GM12878 (cell line): Measurements from ENCODE around the gene CLBA1. TPM values are rescaled to one million over a fixed set of nuclear protein-coding genes. Genes with fewer than 3 reads are reported as not detected.

Source experiments
- ATAC-seq: fragments of 200-7000 bp; cut with Tn5 transposase; 3 replicates; pipeline ENCODE4 v1.9.1; 2020; ENCODE audit warnings: mild to moderate bottlenecking, moderate library complexity
- BruUV-seq: library from RNA; stranded (reverse); fragments of 400-500 nt; replicated peaks from 2 replicates; lab custom pipeline; 2021; lab: Mats Ljungman, UMichigan
- CTCF ChIA-PET: fragments of 300-600 bp; sonication (Branson Sonifier 250); formaldehyde crosslinking; extraction: SDS; loops from one replicate; lab custom pipeline; 2021; ENCODE audit warnings: inconsistent platforms; lab: Yijun Ruan, JAX
- POLR2A ChIA-PET: fragments of 350-600 bp; formaldehyde crosslinking; extraction: SDS; loops from one replicate; lab custom pipeline; 2021; ENCODE audit warnings: inconsistent platforms; lab: Charles Lee
- RAD21 ChIA-PET: fragments of 300-600 bp; sonication (Branson Sonifier 250); formaldehyde crosslinking; loops from one replicate; lab custom pipeline; 2023; ENCODE audit warnings: antibody characterized with exemption; ENCODE audit not compliant: unreplicated experiment; lab: Charles Lee
- SMC1A ChIA-PET: fragments of 300-600 bp; sonication (Branson Sonifier 250); formaldehyde crosslinking; loops from one replicate; lab custom pipeline; 2023; ENCODE audit not compliant: unreplicated experiment, uncharacterized antibody; lab: Charles Lee
- DNase-seq: peaks from one replicate; pipeline ENCODE4 v3.0.0-alpha.2; 2011; ENCODE audit warnings: low read depth, low spot score
- FAIRE-seq: peaks from 3 replicates; lab custom pipeline; 2011; peaks lifted over from hg19 to GRCh38; lab: Jason Lieb, UNC
- H2AFZ ChIP-seq: 2 replicates; pipeline ENCODE4 v1.6.0; 2011; ENCODE audit warnings: low read depth, low read length, control low read depth; ENCODE audit not compliant: control insufficient read depth
- H3K27ac ChIP-seq: 2 replicates; pipeline ENCODE4 v1.5.1; 2011; ENCODE audit warnings: control low read depth; ENCODE audit not compliant: control insufficient read depth, insufficient read depth
- H3K27me3 ChIP-seq, 2 experiments: replicated peaks in 1 of 2; 2 replicates each; pipeline versions ENCODE4 v1.6.0 to v1.6.1; 2011; ENCODE audit warnings: low read length in 1 of 2; ENCODE audit not compliant: control insufficient read depth in 2 of 2, insufficient read depth in 2 of 2
- H3K36me3 ChIP-seq, 2 experiments: 2 replicates each; pipeline ENCODE4 v1.5.1; 2011; ENCODE audit warnings: low read length in 1 of 2; ENCODE audit not compliant: control insufficient read depth in 2 of 2, insufficient read depth in 2 of 2
- H3K4me1 ChIP-seq: 2 replicates; pipeline ENCODE4 v1.6.1; 2011; ENCODE audit warnings: mild to moderate bottlenecking, low read length, moderate library complexity, mixed read lengths; ENCODE audit not compliant: control insufficient read depth, insufficient read depth
- H3K4me2 ChIP-seq: 2 replicates; pipeline ENCODE4 v1.6.0; 2011; ENCODE audit warnings: control low read depth; ENCODE audit not compliant: control insufficient read depth, insufficient read depth
- H3K4me3 ChIP-seq: fragments of 200-600 bp; sonication (generic); 2 replicates; pipeline ENCODE4 v1.5.1; 2016
- H3K79me2 ChIP-seq: 2 replicates; pipeline ENCODE4 v1.6.0; 2011; ENCODE audit warnings: low read length; ENCODE audit not compliant: control insufficient read depth, insufficient read depth
- H3K9ac ChIP-seq: 2 replicates; pipeline ENCODE4 v1.8.0; 2011; ENCODE audit warnings: low read length, control low read depth, mixed read lengths; ENCODE audit not compliant: control insufficient read depth, insufficient read depth
- H3K9me3 ChIP-seq: replicated peaks from 3 replicates; pipeline ENCODE4 v1.5.1; 2011; ENCODE audit warnings: mild to moderate bottlenecking, low read length; ENCODE audit not compliant: control insufficient read depth, insufficient read depth
- H4K20me1 ChIP-seq: 2 replicates; pipeline ENCODE4 v1.6.0; 2011; ENCODE audit not compliant: control insufficient read depth, insufficient read depth
- FOXK2 ChIP-seq: fragments of 450-650 bp; IDR thresholded peaks from 2 replicates; pipeline ENCODE4 v1.6.1; 2017; ENCODE audit warnings: mild to moderate bottlenecking, moderate library complexity
- HDGF ChIP-seq: fragments of 450-650 bp; IDR thresholded peaks from 2 replicates; pipeline ENCODE4 v1.6.1; 2016; ENCODE audit warnings: antibody characterized with exemption
- IRF4 ChIP-seq: IDR thresholded peaks from 2 replicates; pipeline ENCODE4 v1.6.1; 2011; ENCODE audit warnings: low read depth, low read length
- JUND ChIP-seq: IDR thresholded peaks from 2 replicates; pipeline ENCODE4 v1.6.1; 2012; ENCODE audit warnings: low read depth, mild to moderate bottlenecking, low read length, improper control_type of control experiment, moderate library complexity
- MTA2 ChIP-seq: fragments of 450-650 bp; IDR thresholded peaks from 2 replicates; pipeline ENCODE4 v1.6.1; 2016; ENCODE audit warnings: low read depth, mild to moderate bottlenecking, moderate library complexity
- SMAD1 ChIP-seq: fragments of 450-650 bp; IDR thresholded peaks from 2 replicates; pipeline ENCODE4 v1.6.1; 2018; ENCODE audit warnings: mild to moderate bottlenecking, low read depth; ENCODE audit not compliant: partially characterized antibody
- SP1 ChIP-seq: IDR thresholded peaks from one replicate; pipeline ENCODE4 v1.6.1; 2011; ENCODE audit warnings: low read depth, low read length
- TCF7 ChIP-seq: IDR thresholded peaks from 2 replicates; pipeline ENCODE4 v1.6.1; 2014; ENCODE audit warnings: antibody characterized with exemption, borderline replicate concordance
- YY1 ChIP-seq: IDR thresholded peaks from 2 replicates; pipeline ENCODE4 v1.6.1; 2011; ENCODE audit warnings: low read depth, mild to moderate bottlenecking, low read length
- WGBS: methylation state at CpG from one replicate; pipeline ENCODE4 v1.1.6; 2016; ENCODE audit warnings: low lambda C conversion rate; ENCODE audit not compliant: insufficient replicate concordance, insufficient coverage; ENCODE audit errors: missing lambda C conversion rate; 5-methylcytosine and 5-hydroxymethylcytosine counted together
- in situ Hi-C: fragments of 300-500 bp; cut with MboI; formaldehyde crosslinking; loops from 9 replicates; pipeline ENCODE4 v1.14.3; 2018; ENCODE audit warnings: mixed read lengths
- intact Hi-C: fragments of 100-400 bp; cut with micrococcal nuclease; formaldehyde crosslinking; loops from one replicate; pipeline ENCODE4 v1.14.2; 2022; ENCODE audit not compliant: unreplicated experiment
- polyA plus RNA-seq, 11 experiments: library from polyadenylated mRNA; depleted of rRNA in 4 of 11; unstranded in 6 of 11; stranded (reverse) in 5 of 11; fragments of >200 nt; fragmentation: Nextera tagmentation in 4 of 11; fragmentation: Illumina TruSeq in 1 of 11; extraction: Ambion mirVana in 4 of 11; extraction: Trizol in 1 of 11; gene quantifications; 1 replicate in 1 of 11; 2 replicates in 10 of 11; pipeline versions ENCODE4 v1.2.1 to v1.2.3, GENCODE V29; 2011 to 2016; ENCODE audit warnings: inconsistent platforms in 2 of 11, missing spikeins in 2 of 11, low read depth in 1 of 11
- total RNA-seq, 4 experiments: library from RNA; depleted of rRNA in 3 of 4; stranded (reverse); fragments of >200 nt in 3 of 4; fragmentation: Illumina TruSeq in 1 of 4; extraction: Trizol in 1 of 4; gene quantifications; 2 replicates each; pipeline versions ENCODE4 v1.2.1 to v1.2.3, GENCODE V29; 2013 to 2021
- TF ChIP-seq, protein P1 (sequence below): fragments of 450-650 bp; formaldehyde crosslinking; IDR thresholded peaks from 2 replicates; pipeline ENCODE4 v1.5.0; 2022; ENCODE audit warnings: mild to moderate bottlenecking, missing genetic modification characterization
- TF ChIP-seq, protein P2 (sequence below): fragments of 450-650 bp; IDR thresholded peaks from 2 replicates; pipeline ENCODE4 v1.6.1; 2017; ENCODE audit warnings: borderline replicate concordance

The CLBA1 gene
- total and polyA plus RNA-seq, 10 of the 15 experiments (the other 5 are each of a cell fraction or from before 2014, with no cell fraction given), result 0.07 to 1.1 (median 0.62) TPM; not detected in 1

DNA sequence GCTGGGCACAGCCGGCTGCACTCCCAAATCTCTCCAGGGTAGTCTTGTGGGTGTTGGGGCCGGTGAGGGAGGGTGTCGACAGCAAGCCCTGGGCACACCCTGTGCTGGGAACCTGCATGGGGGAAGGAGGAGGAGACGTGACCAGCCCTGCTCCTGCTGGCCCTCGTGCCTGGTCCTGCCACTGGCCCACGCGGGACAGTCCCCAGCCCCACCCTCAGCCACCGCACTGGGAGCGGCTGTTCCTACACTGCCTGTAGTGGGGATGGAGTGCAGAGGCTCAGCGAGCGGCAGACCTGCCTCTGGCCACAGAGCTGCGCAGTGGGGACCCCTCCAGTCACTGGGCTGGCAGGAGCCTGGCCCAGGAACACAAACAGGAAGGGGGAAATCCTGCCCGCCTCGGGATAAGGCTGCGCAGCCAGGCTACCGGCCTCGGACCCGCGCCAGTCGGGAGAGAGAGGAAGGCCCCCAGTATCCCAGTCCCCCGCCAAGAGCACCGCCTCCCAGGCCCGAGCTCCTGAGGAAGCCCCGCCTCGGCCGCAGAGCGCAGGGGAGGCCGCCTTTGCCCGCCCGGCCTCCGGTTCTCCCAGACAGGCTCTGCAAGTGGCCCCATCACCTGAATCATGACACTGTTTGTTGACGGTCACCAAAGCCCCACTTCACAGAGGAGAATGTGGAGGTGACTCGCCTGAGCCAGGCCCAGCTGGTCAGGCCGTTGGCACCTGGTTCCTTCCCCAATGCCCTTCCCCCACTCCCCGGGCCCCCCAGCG lies 18.0 kb upstream of the CLBA1 start:
- 20% methylated on average over 34 of the region's 36 CpGs for WGBS
- ChIA-PET SMC1A (no interaction called here), CTCF (interaction anchor here (0.6 kb wide), 1 partner anchor 114 kb away, joined by 3 read pairs; no protein-coding TSS in a partner anchor), RAD21 (no interaction called here), POLR2A (no interaction called here)
- Histone ChIP-seq H3K9me3 (no peaks in the 10 kb centered on the region), H4K20me1 (no peaks in the 10 kb centered on the region), H3K27me3 (peaks cover 3 to 7% of the 10 kb centered on the region in 2 experiments), H3K4me2 (no peak overlapping the region), H3K9ac (no peak overlapping the region), H3K79me2 (no peaks in the 10 kb centered on the region), H3K4me3 (no peak overlapping the region), H2AFZ (no peak overlapping the region), H3K4me1 (no peaks in the 10 kb centered on the region), H3K36me3 (no peaks in the 10 kb centered on the region), H3K27ac (no peak overlapping the region)
- DNase-seq, result no peak
- in situ Hi-C loops (no loop called here), intact Hi-C loops (no loop called here)
- no peak for FAIRE-seq
- TF ChIP-seq, protein P1, sequence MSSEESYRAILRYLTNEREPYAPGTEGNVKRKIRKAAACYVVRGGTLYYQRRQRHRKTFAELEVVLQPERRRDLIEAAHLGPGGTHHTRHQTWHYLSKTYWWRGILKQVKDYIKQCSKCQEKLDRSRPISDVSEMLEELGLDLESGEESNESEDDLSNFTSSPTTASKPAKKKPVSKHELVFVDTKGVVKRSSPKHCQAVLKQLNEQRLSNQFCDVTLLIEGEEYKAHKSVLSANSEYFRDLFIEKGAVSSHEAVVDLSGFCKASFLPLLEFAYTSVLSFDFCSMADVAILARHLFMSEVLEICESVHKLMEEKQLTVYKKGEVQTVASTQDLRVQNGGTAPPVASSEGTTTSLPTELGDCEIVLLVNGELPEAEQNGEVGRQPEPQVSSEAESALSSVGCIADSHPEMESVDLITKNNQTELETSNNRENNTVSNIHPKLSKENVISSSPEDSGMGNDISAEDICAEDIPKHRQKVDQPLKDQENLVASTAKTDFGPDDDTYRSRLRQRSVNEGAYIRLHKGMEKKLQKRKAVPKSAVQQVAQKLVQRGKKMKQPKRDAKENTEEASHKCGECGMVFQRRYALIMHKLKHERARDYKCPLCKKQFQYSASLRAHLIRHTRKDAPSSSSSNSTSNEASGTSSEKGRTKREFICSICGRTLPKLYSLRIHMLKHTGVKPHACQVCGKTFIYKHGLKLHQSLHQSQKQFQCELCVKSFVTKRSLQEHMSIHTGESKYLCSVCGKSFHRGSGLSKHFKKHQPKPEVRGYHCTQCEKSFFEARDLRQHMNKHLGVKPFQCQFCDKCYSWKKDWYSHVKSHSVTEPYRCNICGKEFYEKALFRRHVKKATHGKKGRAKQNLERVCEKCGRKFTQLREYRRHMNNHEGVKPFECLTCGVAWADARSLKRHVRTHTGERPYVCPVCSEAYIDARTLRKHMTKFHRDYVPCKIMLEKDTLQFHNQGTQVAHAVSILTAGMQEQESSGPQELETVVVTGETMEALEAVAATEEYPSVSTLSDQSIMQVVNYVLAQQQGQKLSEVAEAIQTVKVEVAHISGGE (CRISPR knock-in tag), result no peak
- TF ChIP-seq, protein P2, sequence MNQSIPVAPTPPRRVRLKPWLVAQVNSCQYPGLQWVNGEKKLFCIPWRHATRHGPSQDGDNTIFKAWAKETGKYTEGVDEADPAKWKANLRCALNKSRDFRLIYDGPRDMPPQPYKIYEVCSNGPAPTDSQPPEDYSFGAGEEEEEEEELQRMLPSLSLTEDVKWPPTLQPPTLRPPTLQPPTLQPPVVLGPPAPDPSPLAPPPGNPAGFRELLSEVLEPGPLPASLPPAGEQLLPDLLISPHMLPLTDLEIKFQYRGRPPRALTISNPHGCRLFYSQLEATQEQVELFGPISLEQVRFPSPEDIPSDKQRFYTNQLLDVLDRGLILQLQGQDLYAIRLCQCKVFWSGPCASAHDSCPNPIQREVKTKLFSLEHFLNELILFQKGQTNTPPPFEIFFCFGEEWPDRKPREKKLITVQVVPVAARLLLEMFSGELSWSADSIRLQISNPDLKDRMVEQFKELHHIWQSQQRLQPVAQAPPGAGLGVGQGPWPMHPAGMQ, result no peak
- TF ChIP-seq YY1, result no peak
- no peak for TF ChIP-seq HDGF
- TF ChIP-seq FOXK2, result no peak
- no peak for TF ChIP-seq SP1
- TF ChIP-seq TCF7, result no peak
- TF ChIP-seq JUND, result no peak
- no peak for TF ChIP-seq SMAD1
- no peak for TF ChIP-seq MTA2
- TF ChIP-seq IRF4, result no peak
- ATAC-seq, result peak; percentile 26
- no TSS peak for BruUV-seq
